ENCODE results near the gene GALT.
"Not testable (repeated sequence)": the region's sequence is repeated elsewhere in the genome, so short reads cannot be mapped to it uniquely, and the experiment has no call there.

DNA sequence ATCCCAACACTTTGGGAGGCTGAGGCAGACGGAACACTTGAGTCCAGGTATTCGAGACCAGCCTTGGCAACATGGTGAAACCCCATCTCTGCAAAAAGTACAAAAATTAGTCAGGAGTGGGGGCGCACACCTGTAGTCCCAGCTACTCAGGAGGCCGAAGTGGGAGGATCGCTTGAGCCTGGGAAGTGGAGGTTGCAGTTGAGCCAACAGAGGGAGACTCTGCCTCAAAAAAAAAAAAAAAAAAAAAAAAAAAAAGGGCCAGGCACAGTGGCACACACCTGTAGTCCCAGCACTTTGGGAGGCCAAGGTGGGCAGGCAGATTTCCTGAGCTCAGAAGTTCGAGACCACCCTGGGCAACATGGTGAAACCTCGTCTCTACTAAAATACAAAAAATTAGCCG, 7.2 kb upstream of the GALT start:
- TF ChIP-seq, protein P1, sequence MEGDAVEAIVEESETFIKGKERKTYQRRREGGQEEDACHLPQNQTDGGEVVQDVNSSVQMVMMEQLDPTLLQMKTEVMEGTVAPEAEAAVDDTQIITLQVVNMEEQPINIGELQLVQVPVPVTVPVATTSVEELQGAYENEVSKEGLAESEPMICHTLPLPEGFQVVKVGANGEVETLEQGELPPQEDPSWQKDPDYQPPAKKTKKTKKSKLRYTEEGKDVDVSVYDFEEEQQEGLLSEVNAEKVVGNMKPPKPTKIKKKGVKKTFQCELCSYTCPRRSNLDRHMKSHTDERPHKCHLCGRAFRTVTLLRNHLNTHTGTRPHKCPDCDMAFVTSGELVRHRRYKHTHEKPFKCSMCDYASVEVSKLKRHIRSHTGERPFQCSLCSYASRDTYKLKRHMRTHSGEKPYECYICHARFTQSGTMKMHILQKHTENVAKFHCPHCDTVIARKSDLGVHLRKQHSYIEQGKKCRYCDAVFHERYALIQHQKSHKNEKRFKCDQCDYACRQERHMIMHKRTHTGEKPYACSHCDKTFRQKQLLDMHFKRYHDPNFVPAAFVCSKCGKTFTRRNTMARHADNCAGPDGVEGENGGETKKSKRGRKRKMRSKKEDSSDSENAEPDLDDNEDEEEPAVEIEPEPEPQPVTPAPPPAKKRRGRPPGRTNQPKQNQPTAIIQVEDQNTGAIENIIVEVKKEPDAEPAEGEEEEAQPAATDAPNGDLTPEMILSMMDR (IDR thresholded peaks at IDR 0.05; ENCODE audit: insufficient read depth, low read length, poor library complexity, severe bottlenecking): not testable (repeated sequence)
- not testable (repeated sequence) for TF ChIP-seq EZH2phosphoT487 (conservative IDR thresholded peaks at IDR 0.05; ENCODE audit: low read length)
